HT1080 (cell line): ENCODE data around the gene GDPD4. TPM values are rescaled to one million over a fixed set of nuclear protein-coding genes. Genes with fewer than 3 reads are reported as not detected.
A peak's percentile ranks its signal among the peaks of the same experiment; 100 is the strongest.

Source experiments
- DNase-seq: peaks from one replicate; pipeline ENCODE4 v3.0.0-alpha.2; 2015; ENCODE audit warnings: low read depth
- total RNA-seq: library from RNA; depleted of rRNA; stranded (reverse); fragments of >200 nt; shearing (Covaris generic); gene quantifications from 2 replicates; pipeline ENCODE4 v1.2.3, GENCODE V29; 2014

The GDPD4 gene
- total RNA-seq, 1 experiment from 2014 or later, result not detected

DNA sequence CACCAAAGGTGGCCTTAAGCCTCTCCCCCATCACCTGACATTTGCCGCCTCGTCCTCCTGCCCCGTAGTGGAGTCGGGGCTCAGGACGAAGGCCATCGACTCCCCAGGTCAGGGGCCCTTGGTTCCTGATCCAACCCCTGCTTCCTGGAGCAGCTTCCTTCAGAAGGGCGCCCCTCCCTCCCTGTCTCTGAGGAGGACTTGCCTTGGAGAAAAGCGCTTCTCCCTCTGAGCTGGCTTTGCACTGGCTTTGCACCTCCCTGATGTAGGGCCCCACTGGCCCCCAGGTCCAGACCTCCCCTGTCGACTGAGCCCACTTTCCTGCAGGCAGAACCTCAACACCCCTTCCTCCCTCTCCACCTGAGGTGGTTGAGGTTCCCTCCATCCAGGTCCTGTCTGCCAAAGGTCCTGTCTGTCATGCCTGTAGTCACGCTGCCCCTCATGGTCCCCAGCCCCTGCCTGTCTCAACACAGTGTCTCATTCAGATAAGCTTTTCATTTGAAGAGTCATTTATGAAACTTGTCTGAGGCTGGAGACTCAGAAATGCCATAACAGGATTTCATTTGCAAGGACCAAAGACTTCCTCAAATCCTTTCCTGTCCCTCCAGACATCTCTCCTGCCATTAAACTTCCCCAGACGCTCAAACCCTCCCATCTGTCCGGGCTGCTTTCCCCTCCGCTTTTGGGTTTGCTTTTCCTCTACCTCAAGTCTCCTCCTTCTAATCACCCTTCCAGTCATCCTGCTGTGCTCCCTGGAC lies 95.0 kb downstream of the GDPD4 start:
- no peak for DNase-seq

DNA sequence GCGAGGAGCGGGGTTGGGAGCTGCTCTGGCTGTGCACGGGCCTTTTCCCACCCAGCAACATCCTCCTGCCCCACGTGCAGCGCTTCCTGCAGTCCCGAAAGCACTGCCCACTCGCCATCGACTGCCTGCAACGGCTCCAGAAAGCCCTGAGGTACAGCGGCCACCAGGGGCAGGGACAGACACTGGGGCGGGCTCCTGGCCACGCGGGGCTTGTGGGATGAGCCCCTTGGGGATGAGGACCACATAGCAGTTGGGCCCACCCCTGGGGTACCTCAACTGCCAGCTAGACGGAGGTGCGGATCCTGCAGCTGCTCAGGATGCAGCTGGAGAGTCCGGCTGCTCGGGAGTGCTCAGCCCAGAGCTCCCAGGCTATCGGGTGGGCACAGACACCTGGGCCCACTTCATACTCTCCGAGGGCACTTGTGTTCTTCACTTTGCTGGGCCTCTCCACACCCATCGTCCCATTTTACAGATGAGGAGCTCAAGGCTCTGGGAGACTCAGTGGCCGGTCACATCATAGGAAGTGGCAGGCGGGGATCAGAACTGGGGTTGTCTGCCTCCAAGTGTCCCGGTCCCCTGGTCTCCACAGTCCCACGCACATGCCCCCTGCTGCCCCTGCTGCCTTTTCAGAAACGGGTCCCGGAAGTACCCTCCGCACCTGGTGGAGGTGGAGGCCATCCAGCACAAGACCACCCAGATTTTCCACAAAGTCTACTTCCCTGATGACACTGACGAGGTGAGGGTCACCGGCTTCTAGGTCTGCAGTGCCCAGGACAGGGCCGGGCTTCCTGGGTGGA lies 95.8 kb downstream of the GDPD4 start:
- no peak for DNase-seq

DNA sequence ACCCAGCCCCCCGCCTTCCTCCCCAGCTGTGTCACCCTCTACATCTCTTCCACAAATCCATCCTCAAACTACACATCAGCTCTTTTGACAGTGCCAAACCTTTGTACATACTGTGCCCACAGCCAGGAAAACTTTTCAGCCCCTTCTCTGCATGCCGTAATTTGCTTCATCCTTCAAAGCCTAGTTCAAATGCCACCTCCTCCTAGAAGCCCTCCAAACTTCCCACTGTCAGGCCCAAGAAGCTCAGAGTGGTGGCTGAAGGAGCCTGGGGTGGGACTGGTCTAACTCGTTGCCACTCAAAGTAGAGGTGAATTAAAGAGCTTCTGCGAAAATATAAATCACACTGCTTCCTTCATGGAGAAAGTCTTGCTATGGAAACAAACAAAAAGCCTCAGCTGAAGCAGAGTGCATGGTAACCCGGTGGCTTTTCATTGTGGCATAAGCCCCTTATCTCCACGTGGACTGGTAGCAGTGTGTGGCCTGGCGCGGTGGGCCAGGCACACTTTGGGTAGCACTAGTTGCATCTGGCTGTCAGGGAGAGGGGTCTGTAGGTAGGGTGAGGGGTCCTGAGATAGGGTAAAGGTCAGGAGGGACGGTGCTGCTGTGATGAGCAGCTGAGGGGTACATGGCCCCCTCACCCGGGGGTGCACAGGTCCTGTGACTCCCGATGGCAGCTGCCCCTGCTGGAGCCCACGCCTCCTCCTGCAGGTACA lies 96.6 kb downstream of the GDPD4 start:
- DNase-seq, result no peak

DNA sequence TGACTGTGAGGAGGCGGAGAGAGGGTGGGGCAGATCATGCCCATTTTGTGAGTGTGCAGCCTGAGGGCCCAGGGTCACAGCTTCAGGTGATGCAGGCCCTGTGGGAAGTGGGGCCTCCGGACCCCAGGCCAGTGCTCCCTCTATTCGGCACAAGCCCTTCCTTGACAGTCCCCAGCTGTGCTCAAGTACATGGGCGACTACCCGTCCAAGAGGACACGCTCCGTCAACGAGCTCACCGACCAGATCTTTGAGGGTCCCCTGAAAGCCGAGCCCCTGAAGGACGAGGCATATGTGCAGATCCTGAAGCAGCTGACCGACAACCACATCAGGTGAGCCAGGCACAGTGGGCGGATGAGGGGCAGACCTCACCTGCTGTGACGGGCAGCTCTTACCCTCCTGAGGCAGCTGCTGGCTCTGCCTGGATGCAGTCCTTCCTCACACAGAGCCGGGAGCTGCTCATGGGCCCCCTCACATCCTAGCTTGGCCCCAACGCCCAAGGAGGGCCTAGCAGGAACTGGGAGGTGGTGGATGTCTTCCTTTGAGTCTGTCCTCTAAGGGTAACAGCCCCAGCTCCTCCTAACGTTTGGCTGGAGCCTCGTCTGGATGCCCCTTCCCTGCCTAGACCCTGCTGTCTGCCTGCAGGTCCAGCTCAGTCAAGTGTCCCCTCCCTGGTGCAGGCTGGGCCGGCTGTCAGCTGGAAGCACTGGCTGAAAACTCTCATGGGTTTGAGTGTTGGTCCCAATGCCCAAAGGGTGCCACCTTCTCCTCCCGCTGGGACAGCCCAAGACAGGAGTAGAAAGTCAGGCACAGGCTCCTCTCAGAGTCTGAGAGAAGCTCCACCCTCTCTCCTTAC lies 97.4 kb downstream of the GDPD4 start:
- DNase-seq, result no peak

DNA sequence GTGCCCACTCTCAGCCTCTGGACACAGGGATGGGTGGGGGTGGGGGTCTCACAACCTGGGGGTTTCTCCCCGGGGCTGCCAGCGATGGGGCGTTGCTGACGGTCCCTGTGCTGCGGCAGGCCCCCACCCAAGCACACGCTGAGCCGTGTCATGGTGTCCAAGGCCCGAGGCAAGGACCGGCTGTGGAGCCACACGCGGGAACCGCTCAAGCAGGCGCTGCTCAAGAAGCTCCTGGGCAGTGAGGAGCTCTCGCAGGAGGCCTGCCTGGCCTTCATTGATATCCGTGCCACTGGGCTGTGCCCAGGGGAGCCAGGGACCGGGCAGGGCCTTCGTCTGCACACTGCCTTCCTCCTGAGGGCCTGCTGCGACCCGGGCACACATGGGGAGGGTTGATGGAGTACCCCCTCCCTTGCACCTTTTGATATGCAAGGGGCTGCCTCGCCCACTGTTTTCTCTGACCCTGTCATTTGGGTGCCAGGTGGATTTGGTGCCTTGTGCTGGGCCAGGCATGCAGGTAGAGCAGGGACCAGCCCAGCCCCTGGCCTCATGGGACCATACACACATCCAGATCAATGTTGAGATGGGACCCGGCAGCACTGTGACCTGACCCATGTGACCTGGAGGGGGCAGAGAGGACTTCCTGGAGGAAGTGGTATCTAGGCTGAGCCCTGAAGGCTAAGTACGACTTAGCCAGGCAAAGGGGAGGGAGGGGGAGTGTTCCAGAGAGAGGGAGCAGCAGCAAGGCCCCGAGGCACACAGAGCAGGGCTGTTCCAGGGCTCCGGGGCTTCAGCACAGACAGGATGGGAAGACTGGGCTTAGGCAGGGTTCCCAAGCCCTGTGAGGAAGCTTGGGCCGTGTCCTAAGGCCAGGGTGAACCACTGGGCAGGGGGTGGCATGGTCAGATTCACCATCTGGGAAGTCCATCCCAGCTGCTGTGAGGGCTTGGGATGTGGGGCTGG lies 98.3 kb downstream of the GDPD4 start:
- no peak for DNase-seq

DNA sequence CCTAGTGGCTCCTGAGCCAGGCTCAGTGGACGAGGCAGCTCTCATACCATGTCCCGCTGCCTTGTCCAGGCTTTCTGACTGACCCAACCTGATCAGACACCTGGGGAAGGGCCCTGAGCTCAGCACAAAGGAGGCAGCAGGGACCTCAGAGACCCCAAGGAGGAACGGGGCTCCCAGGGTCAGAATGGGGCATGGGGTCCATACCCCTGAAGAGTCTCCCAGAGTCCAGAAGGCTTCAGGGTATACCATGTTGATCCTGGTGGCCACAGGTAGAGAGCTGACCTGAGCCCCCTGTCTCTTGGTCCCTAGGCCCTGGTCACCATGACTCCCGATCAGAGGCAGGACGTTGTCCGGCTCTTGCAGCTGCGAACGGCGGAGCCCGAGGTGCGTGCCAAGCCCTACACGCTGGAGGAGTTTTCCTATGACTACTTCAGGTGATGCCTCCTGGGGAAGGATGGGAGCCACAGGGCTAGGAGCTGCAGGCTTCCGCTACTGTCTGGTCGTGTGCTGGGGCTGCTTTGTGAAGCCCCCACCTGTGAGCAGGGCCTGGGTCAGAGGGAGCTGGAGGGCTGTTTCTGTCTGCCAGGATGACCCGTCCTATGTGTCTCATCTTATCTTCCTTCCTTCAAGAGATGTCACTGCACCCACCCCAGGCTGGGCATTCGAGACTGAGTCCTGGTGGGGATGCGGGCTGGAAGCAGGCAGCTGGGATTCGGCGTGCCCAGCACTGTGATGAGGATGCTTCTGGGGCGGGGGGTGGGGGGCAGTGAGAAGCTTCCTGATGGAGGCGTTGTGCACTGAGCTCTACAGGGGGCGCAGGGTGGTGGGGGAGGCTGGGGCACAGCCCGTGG lies 99.3 kb downstream of the GDPD4 start:
- no peak for DNase-seq

DNA sequence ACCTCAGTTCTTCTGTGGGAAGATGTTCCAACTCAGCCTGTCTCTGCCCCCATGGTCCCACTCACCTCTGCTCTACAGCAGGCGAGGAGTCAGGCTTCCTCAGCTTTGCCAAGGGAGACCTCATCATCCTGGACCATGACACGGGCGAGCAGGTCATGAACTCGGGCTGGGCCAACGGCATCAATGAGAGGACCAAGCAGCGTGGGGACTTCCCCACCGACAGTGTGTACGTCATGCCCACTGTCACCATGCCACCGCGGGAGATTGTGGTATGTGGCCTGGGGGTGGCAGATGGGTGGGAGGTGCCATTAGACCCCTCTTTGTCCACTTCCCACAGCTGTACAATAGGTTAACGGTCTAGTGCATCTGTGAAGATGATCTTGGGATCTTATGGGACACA lies 100.1 kb downstream of the GDPD4 start:
- no peak for DNase-seq

DNA sequence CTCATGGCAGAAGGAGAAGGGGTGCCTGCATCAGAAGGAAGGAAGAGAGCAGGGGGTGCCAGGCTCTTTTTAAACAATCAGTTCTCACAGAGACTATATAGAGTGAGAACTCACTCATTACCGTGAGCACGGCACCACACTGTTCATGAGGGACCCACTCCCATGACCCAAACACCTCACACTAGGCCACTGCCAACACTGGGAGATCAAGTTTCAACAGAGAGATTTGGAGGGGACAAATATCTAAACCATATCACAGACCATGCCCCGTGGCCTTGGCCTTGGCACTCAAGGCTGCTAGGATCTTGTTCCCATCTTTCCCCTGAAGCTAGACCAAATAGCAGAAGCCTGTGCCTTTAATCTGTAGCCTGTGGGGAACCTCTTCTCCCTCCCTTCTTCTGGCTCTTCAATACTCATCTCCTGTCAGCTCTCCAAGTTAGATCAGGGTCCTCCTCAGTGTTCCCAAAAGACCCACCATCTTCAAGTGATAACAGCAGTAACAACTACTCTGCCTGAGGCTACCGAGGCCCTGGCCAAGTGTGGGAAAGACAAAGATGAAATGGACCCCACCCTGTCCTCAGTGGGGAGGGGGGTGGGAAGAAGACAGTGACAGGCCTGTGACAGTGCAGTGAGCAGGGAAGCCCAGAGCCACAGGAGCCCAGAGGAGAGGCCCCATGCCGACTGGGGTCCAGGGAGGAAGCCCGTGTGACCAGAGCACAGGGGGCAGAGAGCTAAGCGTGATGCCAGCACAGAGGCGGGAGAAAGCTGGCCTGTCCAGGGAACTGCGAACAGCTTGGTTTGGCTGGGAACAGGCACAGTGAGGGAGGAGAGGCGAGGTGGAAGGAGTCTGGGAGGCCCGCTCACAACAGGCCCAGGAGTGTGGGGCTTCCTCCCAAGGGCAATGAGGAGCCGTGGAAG lies 100.9 kb downstream of the GDPD4 start:
- no peak for DNase-seq

DNA sequence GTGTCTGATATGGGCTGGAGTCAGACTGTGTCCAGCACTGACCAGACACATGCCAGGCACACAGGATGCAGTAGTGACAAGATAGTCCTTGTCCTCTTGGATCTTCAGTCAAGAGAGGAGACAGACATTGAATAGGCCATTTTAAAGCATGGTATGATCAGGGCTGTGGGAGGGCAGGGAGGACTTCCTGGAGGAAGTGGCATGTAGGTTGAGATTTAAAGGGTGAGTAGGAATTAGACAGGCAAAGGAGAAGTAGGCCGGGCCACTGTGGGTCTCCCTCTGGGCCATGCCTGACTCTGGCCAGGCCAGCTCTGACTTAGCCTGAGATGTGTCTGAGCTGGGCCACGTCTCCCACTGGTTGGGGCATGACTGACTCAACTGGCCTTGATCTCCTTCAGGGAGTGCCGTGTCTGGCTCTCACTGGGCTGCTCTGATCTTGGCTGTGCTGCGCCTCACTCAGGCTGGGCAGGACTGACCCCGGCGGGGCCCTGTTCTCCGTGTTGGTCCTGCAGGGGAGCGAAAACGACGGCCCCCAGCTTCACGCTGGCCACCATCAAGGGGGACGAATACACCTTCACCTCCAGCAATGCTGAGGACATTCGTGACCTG lies 102.2 kb downstream of the GDPD4 start:
- no peak for DNase-seq

DNA sequence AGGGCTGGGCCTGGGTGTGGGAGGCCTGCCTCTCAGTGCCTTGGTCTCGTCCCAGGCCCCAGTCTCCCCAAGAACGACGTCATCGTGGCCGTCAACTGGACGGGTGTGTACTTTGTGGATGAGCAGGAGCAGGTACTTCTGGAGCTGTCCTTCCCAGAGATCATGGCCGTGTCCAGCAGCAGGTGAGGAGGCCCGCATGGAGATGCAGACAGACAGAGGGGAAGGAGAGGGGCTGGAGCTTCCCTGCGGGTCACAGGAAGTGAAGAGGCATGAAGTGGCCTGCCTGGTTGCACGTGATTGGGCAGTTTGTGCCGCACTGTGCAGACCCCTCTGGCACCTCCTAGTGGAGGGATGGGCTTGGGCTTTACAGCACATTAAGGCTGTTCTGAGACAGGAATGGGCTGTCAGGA lies 103.0 kb downstream of the GDPD4 start:
- peak; percentile 18 for DNase-seq

DNA sequence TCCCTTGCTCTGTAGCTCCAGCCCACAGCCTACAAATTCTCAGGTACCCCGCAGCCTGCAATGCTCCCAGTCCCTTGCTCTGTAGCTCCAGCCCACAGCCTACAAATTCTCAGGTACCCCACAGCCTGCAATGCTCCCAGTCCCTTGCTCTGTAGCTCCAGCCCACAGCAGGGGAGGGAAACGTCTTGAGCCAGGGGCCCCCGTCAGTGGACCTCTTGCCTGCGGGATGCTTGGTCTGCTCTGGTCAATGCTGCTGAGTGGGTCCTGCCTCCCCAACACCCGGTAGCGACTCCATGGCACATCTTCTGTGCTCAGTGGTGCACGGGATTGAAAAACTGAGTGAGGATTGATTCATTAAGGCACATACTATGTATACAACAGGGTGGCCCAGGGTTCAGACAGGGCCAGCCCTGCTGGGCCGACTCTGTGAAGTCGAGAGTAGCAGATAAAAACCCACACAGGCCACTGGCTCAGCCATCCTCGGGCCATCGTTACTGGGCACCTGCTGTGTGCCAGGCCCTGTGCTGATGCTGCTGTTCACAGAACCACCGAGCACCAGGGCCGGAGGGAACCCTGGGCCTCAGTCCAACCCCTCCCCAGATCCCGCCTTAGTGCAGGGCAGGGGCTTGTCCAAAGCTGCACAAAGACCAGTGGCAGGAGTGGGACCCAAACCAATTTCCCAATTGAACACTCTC lies 103.7 kb downstream of the GDPD4 start:
- no peak for DNase-seq

DNA sequence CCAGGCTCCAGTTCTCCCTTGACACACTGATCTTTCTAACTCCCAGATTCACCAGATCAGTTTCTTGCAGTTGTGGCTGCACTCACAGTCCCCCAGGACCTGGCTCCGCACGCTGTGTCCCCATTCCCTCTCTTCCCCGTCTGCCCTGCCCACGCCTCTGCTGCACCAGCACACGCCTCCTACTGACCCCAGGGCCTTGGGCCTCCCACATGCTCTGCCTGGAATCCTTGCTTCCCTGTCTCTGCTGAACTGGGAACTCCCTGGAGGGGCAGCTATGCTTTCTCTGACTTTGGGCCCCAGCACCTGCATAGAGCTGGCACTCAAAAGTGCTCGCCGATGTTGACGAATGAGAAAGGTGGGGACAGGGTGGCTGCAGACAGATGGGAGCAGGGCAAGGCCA lies 104.5 kb downstream of the GDPD4 start:
- DNase-seq, result no peak

DNA sequence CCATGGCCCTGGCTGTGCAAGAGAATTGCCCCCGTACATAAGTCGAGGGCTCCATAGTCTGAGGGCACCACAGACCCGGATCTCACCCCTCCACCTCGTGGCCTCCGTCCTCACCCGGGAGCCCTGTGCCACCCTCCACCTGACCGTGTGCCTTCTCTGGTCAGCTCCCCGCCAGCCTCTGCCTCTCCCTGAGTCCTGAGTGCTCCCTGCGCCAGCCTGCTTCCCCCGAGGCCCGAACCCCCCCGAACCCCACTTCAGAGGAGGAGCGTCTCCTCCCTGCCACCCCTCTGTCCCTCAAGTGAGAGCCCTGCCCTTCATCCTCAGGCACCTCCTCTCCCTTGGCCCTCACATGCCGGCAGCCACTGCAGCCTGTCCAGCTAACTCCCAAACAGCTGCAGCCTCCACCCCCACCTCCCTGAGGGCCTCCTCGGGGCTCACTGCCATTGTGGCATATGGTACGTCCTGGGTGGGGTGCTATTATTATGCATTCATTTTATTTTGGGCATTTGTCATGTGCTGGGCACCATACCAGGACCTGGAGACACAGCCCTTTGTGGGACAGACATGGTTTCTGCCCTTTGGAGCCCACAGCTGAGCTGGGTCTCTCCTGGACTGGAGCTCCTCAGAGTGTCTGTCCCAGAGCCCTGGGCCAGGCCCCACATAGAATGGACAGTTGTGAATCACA lies 106.3 kb downstream of the GDPD4 start:
- no peak for DNase-seq

DNA sequence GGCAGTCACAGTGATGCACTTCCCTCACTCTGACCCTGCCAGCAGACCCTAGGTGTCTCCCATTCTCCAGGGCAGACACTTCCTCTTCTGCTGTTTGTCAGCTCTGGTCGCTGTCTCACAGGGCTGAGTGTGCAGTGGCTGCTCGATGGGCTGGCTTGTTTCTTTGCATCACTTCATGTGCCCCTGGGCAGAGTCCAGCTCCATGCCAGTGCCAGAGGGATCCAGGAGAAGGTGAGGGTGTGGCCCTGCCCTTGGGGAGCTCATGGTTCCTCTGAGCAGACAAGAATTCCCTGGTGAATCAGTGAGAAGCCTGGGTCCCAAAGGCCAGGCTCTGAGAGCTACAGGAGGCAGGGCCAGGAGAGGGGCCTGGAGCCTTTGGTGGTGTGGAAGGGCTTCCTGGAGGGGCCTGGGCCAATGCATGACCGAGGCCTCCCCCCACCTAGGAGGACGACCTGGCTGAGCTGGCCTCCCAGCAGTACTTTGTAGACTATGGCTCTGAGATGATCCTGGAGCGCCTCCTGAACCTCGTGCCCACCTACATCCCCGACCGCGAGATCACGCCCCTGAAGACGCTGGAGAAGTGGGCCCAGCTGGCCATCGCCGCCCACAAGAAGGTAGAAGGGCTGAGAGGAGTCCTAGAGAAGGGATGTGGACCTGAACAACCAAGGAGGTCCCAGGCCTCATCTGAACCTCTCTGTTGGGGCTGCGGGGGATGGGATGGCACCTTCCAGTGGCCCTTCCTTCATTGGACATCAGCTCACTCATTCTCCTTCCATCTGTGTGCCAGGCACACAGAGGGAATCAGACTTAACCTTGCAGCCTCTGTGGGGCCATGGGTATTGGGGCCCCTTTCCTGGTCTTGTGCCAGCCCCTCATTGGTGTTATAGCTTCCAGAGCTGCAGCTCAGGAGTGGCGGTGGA lies 107.3 kb downstream of the GDPD4 start:
- no peak for DNase-seq

DNA sequence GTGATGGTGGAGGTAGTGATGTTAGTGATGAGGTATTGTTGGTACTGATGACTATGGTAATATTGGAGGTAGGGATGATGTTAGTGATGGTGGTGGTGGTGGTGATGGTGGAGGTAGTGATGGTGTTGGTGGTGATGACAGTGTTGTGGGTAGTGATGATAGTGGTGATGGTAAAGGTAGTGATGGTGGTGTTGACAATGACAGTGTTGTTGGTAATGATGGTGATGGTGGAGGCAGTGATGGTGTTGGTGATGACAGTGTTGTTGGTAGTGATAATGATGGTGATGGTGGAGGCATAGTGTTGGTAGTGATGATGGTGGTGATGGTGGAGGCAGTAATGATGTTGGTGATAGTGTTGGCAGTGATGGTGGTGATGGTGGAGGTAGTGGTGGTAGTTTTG lies 108.3 kb downstream of the GDPD4 start:
- no peak for DNase-seq
